Fibroblast of pulmonary artery (primary cell): ENCODE results near the gene DSPP.

Experiments used
- DNase-seq: peaks from one replicate; pipeline ENCODE4 v3.0.0-alpha.2; 2010; ENCODE audit warnings: low read depth
- H3K4me3 ChIP-seq: replicated peaks from 2 replicates; pipeline ENCODE4 v1.5.1; 2011; ENCODE audit warnings: low read depth, mild to moderate bottlenecking, control low read depth, low read length, moderate library complexity
- CTCF ChIP-seq: IDR thresholded peaks from 2 replicates; pipeline ENCODE4 v1.5.1; 2011; ENCODE audit warnings: mild to moderate bottlenecking, control low read depth, low read length, inconsistent platforms; ENCODE audit errors: missing control alignments

Gene DSPP

GRCh38 chr4:87592124-87592523, 16.2 kb upstream of the DSPP start:
- no peak for TF ChIP-seq CTCF
- H3K4me3 ChIP-seq, result no peak overlapping the region
- DNase-seq, result no peak

GRCh38 chr4:87601361-87601760, 7.0 kb upstream of the DSPP start:
- no peak for TF ChIP-seq CTCF
- peak; percentile 1 for DNase-seq

GRCh38 chr4:87614292-87614890, 6.1 kb downstream of the DSPP start:
- H3K4me3 ChIP-seq, result no peak overlapping the region
- DNase-seq, result no peak
- no peak for TF ChIP-seq CTCF

More at GRCh38 chr4:87601361-87601760, 7.0 kb upstream of the DSPP start:
- no peak overlapping the region for H3K4me3 ChIP-seq

GRCh38 chr4:87616268-87616667, 7.9 kb downstream of the DSPP start:
- DNase-seq, result no peak
- H3K4me3 ChIP-seq, result no peak overlapping the region
- no peak for TF ChIP-seq CTCF

GRCh38 chr4:87620086-87620485, 11.8 kb downstream of the DSPP start:
- no peak for TF ChIP-seq CTCF
- no peak overlapping the region for H3K4me3 ChIP-seq
- no peak for DNase-seq

GRCh38 chr4:87620491-87620890, 12.2 kb downstream of the DSPP start:
- TF ChIP-seq CTCF, result no peak
- no peak for DNase-seq
- no peak overlapping the region for H3K4me3 ChIP-seq

- DNase-seq, result no peak
- TF ChIP-seq CTCF, result no peak
These were observed 14.0 kb downstream of the DSPP start for GRCh38 chr4:87622303-87622702.

More at GRCh38 chr4:87622303-87622702, 14.0 kb downstream of the DSPP start:
- H3K4me3 ChIP-seq, result no peak overlapping the region
